ENCODE results near the gene GFY.

The GFY gene

DNA sequence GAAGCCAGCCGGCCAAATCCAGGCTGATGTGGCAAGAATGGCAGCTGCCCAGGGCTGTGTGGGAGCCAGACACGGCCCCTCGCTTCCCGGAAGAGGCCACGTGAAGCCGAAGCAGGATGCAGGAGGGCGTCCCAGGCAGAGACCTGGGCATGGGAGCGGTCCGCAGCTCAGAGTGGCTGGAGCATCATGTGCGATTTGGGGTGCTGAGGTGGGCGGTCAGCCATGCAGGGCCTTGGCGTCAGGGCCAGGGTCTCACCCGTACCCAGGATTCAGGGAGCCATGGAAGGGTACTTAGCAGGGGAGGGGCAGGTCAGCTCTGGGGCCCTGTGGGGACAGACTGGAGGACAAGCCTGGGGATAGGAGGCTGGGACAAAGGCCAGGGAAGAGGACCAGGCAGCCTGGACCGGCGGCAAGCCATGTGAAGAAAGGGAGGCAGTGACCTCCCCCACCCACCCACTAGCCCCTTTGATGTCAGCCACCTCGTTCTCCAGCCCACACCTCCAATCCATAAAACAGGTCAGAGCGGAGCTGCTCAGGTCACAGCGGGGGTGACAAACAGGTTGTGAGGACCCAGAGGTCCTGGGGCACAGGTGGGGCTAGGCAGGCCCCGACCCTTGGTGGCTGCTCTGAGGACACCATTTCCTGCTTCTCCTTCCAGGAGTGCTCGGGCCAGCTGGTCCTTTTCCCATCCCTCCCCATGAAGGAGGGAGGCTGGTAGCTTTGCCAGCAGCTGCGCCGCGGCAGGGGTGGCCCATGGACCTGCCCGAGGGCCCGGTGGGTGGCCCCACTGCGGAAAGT is 34.9 kb upstream of the GFY start:
- TF ChIP-seq, protein P1, sequence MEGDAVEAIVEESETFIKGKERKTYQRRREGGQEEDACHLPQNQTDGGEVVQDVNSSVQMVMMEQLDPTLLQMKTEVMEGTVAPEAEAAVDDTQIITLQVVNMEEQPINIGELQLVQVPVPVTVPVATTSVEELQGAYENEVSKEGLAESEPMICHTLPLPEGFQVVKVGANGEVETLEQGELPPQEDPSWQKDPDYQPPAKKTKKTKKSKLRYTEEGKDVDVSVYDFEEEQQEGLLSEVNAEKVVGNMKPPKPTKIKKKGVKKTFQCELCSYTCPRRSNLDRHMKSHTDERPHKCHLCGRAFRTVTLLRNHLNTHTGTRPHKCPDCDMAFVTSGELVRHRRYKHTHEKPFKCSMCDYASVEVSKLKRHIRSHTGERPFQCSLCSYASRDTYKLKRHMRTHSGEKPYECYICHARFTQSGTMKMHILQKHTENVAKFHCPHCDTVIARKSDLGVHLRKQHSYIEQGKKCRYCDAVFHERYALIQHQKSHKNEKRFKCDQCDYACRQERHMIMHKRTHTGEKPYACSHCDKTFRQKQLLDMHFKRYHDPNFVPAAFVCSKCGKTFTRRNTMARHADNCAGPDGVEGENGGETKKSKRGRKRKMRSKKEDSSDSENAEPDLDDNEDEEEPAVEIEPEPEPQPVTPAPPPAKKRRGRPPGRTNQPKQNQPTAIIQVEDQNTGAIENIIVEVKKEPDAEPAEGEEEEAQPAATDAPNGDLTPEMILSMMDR (IDR thresholded peaks at IDR 0.05): no peak

DNA sequence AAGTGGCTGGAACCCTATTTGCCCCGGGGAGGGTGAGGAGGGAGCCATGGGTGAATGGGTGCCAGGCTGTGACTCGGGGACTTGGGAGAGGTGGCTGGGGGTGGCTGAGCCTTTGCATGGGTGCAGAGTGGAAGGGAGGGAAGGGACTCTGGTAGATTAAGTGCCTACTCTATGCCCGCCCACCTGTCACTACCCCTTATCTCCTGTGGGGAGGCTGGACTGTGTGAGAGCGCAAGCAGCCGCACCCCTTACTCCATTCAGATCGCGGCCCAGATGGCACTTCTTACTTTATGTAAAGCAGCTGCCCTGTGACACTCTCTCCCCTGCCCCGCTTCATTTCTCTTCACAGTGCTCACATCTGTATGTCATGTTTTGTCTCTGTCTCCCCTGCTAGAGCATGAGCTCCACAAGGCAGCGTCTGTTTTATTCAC is 34.2 kb upstream of the GFY start:
- TF ChIP-seq, protein P1 (IDR thresholded peaks at IDR 0.05): no peak

DNA sequence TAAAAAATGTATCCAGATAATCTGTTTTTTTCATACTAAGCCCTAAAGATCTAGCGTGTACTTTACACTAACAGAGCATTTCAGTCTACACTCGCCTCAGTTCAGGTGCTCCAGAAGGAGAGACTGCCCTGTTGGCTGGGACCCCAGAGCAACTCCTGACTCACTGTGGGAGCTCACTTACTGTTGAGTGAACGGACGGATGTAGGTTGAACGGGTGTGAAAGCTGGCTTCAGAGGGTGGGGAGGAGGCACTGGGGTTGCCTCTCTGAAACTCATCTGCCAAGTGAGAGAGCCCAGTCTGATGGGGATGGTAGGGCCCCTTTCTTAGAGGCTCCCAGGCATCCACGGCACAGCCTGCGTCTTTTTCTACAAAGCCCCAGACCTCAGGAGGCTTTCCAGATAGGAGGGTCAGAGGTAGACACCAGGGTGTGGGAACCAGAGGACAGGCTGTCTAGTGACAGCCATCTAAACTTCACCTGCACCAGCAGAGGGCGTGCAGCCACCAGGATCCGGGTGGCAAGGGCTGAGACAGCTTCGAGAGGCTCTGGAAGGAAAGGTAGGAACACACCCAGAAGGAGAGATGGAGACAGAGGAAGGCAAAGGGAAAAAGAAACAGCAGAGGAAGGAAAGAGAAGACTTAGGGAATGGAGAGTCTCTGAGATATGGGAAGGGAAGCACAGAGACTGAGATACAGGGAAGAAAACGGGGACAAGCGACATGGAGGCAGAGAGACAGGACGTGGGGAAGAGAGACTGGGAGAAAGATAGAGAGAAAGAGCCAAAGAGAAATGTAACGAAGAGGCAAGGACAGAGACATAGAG is 33.4 kb upstream of the GFY start:
- TF ChIP-seq, protein P1 (IDR thresholded peaks at IDR 0.05): peak; percentile 90

DNA sequence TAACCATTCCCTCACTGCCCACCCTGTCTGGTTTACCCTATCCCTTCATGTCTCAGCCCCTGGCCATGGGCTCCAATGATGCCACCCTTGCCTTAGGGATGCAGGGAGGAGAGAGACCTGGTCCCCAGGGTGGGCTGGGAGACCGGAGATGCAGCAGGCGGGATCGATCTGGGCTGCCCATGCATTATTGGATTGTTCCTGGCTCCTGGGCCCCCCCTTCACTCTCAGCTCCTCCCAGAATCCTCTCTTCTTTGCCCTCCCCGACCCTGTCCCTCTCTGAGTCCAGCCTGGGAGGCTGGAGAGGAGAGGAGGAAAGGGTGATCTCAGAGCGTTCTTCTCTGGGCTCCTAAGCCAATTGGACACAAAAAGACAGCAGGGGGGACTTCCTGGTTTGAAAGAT is 31.3 kb upstream of the GFY start:
- TF ChIP-seq, protein P1 (IDR thresholded peaks at IDR 0.05): no peak

DNA sequence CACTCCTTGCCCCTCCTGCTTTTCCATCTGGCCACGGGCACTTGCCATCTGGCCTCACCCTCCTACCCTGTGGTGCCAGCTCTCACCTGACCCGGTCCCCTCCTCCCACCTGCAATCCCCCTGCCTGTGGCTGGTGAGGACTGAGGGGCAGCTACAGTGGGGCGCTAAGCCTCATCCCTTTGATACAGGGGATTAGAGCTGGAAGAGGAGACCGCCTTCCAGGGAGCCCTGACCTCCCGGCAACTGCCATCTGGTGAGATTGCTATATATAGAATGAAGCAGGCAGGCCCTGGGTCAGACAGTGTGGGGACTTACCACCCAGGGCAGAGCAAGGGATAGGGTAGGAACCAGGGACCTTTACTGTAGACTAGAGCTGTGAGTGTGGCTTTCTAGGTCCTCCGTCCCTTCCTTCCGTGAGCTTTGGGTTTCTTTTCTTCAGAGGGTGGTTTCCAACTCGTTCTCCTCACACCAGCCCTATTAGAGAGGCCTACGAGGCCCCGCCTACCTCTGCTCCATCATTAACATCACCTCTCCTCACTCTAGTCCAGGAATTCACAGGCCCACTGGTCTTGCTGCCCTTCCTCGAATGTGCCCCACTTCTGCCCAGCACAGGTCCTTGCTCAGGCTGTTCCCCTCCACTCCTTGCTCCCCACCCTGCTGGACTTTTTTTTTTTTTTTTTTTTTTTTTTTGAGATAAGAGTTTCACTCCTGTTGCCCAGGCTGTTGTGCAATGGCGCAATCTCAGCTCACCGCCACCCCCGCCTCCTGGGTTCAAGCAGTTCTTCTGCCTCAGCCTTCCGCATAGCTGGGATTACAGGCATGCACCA is 29.4 kb upstream of the GFY start:
- TF ChIP-seq, protein P1 (IDR thresholded peaks at IDR 0.05): no peak

DNA sequence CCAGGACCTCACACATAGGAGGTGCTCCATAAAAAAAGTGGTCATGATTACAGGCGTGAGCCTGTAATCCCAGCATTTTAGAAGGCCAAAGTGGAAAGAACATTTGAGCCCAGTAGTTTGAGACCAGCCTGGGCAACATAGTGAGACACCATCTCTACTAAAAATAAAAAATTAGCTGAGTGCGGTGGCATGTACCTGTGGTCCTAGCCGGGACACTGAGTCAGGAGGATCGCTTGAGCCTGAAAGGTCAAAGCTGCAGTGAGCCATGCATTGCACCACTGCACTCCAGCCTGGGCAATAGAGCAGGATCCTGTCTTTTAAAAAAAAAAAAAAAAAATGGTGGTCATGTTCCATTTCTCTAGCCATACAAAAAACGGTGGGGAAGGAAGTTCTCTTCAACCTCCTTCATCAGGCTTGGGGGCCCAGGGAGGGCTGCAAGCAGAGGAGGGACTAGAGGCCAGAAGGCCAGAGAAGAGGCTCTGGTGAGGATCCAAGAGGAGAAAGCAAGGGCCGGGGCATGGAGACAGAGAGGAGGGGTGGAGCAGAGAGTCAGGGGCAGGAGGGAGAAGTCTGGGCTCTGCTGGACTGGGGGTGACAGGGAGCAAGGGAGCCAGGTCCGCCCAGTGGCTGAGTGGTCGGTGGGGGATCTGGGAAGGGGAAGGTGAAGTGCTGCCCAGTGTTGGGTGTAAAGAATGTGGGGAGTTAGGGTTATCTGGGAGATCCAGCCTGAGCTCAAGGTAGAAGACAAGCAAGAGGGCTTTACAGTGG is 28.3 kb upstream of the GFY start:
- TF ChIP-seq, protein P1 (IDR thresholded peaks at IDR 0.05): no peak

All from LNCAP (cell line).